Duodenal mucosa (tissue), 2 donors: Measurements from ENCODE around the gene TMEM138.

Source experiments
- H3K27ac ChIP-seq: one replicate; pipeline ENCODE4 v1.7.0; 2013; ENCODE audit warnings: low read depth, low read length
- H3K27me3 ChIP-seq, 2 donors: one replicate each; pipeline ENCODE4 v1.7.0; 2013; ENCODE audit warnings: low read length in 2 of 2, control low read depth in 1 of 2; ENCODE audit not compliant: insufficient read depth in 2 of 2, control insufficient read depth in 1 of 2
- H3K36me3 ChIP-seq, 2 donors: one replicate each; pipeline ENCODE4 v1.7.0; 2013; ENCODE audit warnings: low read length in 2 of 2, control low read depth in 1 of 2; ENCODE audit not compliant: insufficient read depth in 2 of 2, control insufficient read depth in 1 of 2
- H3K4me1 ChIP-seq, 2 donors: one replicate each; pipeline ENCODE4 v1.7.0; 2013; ENCODE audit warnings: low read length in 2 of 2, control low read depth in 1 of 2; ENCODE audit not compliant: insufficient read depth in 2 of 2, control insufficient read depth in 1 of 2
- H3K4me3 ChIP-seq, 2 donors: one replicate each; pipeline ENCODE4 v1.7.0; 2013; ENCODE audit warnings: low read length in 2 of 2, low read depth in 1 of 2
- H3K9ac ChIP-seq, 2 donors: one replicate each; pipeline ENCODE4 v1.7.0; 2013; ENCODE audit warnings: low read length in 2 of 2, low read depth in 1 of 2
- H3K9me3 ChIP-seq, 2 donors: one replicate each; pipeline ENCODE4 v1.7.0; 2013; ENCODE audit warnings: low read length in 2 of 2, control low read depth in 1 of 2; ENCODE audit not compliant: control insufficient read depth in 1 of 2

TMEM138 gene

DNA sequence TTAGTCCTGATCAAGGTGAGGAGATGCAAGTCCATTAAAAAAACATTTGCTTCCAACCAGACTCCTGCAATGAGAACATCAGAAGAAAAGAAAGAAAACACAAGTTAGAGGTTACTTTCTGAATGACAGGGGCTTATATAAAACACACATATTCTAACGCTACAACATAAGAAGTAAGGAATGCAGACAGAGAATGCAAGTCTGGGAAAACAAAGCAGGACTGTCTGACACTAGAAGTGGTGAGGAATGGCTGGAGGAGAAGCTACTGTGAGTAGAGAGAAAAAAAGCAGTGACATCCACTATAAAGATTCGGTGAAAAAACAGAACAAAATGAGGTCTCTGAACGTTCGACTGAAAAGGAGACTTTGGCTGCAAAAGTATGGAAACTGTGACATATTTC, 42.5 kb downstream of the TMEM138 start:
- no peak overlapping the region for H3K27ac ChIP-seq
- no peak overlapping the region for H3K9ac ChIP-seq
- H3K4me3 ChIP-seq: no peak overlapping the region

DNA sequence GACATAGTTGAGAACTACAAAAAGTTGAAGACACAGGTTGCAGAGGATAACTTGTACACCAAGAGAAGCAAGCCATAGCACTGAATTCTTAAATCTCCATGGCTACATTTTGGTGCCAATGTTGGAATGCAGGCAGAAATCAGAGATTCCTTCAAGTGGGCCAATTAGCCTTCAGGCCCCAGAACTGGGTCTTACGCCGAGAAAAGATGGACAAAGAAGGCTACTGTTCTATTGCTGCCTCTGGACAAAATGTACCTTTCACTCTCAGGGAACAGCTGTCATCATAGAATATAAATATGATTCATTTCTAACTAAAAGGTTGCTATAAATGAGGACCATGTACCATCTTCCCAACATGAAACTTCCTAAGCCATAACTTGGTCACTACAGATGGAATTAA, 43.9 kb downstream of the TMEM138 start:
- H3K9me3 ChIP-seq: no peaks in the 10 kb centered on the region
- no peaks in the 10 kb centered on the region for H3K4me1 ChIP-seq
- no peak overlapping the region for H3K27ac ChIP-seq
- H3K27me3 ChIP-seq: no peaks in the 10 kb centered on the region
- H3K9ac ChIP-seq: no peak overlapping the region
- H3K36me3 ChIP-seq: peaks cover 60 to 84% of the 10 kb centered on the region in 2 donors
- no peak overlapping the region for H3K4me3 ChIP-seq

More for the DNA sequence above, 42.5 kb downstream of the TMEM138 start:
- Histone ChIP-seq H3K9me3 (no peaks in the 10 kb centered on the region), H3K36me3 (peaks cover 48 to 77% of the 10 kb centered on the region in 2 donors), H3K4me1 (no peaks in the 10 kb centered on the region), H3K27me3 (no peaks in the 10 kb centered on the region)

DNA sequence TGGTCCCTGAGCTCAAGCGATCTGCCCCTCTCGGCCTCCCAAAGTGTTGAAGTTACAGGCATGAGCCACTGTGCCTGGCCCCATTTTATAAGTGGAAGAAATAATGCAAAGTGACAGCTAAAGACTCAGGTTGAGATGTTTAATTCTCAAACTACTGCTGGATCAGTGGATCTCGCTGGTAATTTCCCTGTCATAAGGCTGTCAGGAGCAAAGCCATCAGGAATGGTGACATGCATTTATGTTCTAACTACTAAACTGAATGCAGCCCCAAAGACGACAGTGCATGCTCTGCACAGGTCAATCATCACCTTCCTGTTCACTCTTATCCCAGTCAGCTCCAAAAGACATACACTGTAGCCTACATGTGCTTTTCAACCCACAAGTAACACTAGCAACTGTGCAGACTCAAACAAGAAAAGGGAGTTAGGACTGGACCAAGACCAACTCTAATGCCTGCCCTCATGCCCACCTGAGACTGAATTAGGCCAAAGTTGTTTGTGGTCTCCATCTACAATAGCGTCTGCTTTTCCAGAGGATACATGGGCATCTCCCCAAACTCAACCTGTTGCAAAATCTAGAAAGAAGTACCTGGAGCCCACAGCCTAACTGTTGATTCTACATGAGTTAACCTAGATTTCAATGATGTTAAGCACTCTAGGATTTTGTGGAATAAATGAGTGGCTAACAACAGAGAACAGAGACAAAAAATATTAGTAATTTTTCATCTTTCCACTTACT, 45.0 kb downstream of the TMEM138 start:
- peaks cover 70 to 88% of the 10 kb centered on the region in 2 donors for H3K36me3 ChIP-seq
- no peaks in the 10 kb centered on the region for H3K9me3 ChIP-seq
- H3K9ac ChIP-seq: no peak overlapping the region
- no peak overlapping the region for H3K4me3 ChIP-seq
- H3K27ac ChIP-seq: no peak overlapping the region
- no peaks in the 10 kb centered on the region for H3K27me3 ChIP-seq
- no peaks in the 10 kb centered on the region for H3K4me1 ChIP-seq

DNA sequence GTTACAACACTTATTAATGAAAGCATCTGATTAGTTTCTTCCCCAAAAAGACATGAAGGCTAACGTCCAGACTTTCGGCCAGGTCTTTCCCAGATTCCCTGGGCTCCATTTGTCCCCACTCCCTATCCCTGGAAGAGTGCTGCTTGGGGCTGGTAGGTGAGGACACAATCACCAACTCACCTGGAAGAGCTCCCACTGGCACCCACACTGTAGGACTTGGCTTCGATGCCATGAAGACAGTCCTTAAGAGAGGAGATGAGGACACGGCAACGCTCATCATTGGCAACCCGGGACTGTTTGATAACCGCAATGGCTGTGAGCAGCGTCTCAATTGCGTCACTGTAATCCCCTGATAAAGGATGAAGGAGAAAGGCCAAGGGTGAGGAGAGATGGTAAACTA, 49.4 kb downstream of the TMEM138 start:
- H3K36me3 ChIP-seq: peaks cover 61 to 89% of the 10 kb centered on the region in 2 donors
- H3K27me3 ChIP-seq: no peaks in the 10 kb centered on the region
- H3K4me3 ChIP-seq: no peak overlapping the region
- H3K27ac ChIP-seq: no peak overlapping the region
- no peaks in the 10 kb centered on the region for H3K4me1 ChIP-seq
- H3K9ac ChIP-seq: no peak overlapping the region
- H3K9me3 ChIP-seq: no peaks in the 10 kb centered on the region

DNA sequence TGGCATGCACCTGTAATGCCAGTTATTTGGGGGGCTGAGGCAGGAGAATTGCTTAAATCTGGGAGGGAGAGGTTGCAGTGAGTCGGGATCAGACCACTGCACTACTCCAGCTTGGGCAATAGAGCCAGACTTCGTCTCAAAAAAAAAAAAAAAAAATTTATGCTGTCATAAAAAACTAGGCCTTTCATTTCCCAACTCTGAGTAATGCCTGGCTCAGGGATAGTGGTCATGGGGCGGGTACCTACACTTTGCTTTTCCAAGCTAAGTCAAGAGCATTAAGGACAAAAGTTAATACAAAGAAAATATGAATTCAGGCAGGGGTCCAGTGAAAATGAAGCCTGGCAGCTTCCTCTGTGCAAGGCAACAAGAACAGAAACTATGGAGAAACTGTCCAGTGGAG, 51.3 kb downstream of the TMEM138 start:
- no peak overlapping the region for H3K27ac ChIP-seq

DNA sequence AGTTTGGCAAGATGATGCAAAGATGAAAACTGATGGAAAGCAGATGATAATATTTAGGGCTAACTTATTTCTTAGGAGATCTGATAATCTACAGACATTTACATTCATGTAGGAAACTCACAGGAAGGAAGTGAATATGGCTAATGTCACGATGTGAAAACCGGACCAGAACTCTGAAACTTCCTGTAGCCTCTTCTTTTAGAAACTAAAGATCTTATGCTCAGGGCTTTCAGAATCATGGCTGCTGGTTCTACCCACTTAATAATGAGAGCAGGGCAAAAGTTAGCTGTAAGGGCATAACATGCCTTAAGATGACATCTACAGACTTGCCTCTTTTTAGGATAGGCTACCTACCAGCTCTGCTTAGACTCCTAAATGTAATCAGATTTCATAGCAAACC, 52.4 kb downstream of the TMEM138 start:
- Histone ChIP-seq H3K27me3 (no peaks in the 10 kb centered on the region), H3K36me3 (peaks cover 67 to 93% of the 10 kb centered on the region in 2 donors), H3K9me3 (no peaks in the 10 kb centered on the region)

More for the DNA sequence above, 51.3 kb downstream of the TMEM138 start:
- Histone ChIP-seq H3K4me1 (no peaks in the 10 kb centered on the region), H3K36me3 (peaks cover 63 to 89% of the 10 kb centered on the region in 2 donors), H3K9ac (no peak overlapping the region), H3K4me3 (no peak overlapping the region), H3K27me3 (no peaks in the 10 kb centered on the region), H3K9me3 (no peaks in the 10 kb centered on the region)

DNA sequence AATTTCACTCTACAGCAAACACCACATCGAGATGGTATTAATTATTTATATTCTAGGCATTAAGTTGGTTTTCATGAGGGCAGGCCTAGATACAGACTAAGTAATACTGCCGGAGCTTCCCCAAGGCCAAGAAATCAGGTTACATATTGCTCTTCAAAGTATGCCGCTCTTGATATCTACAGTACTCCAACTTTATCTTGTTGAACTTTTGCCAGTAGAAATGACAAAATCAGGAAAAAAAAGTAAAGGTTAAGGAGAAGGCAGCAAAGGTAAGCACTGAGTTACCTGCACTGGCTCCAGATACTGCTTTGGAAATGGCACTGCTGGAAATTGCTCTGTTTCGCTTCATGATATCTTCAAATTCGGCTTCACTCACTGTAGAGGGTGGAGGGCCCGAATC, 53.2 kb downstream of the TMEM138 start:
- H3K4me1 ChIP-seq: no peaks in the 10 kb centered on the region
- peaks cover 70 to 94% of the 10 kb centered on the region in 2 donors for H3K36me3 ChIP-seq
- H3K9ac ChIP-seq: no peak overlapping the region
- H3K4me3 ChIP-seq: no peak overlapping the region
- no peaks in the 10 kb centered on the region for H3K27me3 ChIP-seq
- no peak overlapping the region for H3K27ac ChIP-seq
- H3K9me3 ChIP-seq: no peaks in the 10 kb centered on the region

More for the DNA sequence above, 52.4 kb downstream of the TMEM138 start:
- Histone ChIP-seq H3K4me1 (no peaks in the 10 kb centered on the region), H3K27ac (no peak overlapping the region), H3K4me3 (no peak overlapping the region), H3K9ac (no peak overlapping the region)

DNA sequence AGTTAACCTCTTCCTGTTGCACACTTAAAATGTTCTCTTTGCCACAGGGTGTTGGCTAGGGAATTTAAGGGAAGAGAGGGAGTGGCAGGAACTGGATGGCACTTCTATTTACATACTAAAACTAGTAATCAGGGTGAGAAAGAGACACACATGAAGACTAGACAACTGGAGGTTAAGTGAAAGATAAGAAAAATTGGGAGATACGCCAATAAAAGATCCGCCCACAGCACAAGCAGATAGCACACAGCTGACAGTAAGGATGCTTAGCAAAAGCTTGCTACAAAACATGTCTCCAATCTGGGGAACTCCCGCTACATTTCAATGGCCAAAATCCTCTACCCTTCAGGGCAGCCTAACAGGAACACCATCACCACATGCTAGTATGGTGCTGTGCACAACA, 54.8 kb downstream of the TMEM138 start:
- Histone ChIP-seq H3K9ac (no peak overlapping the region), H3K4me1 (no peaks in the 10 kb centered on the region), H3K27ac (no peak overlapping the region), H3K27me3 (no peaks in the 10 kb centered on the region), H3K9me3 (no peaks in the 10 kb centered on the region), H3K4me3 (no peak overlapping the region), H3K36me3 (peaks cover 65 to 94% of the 10 kb centered on the region in 2 donors)

DNA sequence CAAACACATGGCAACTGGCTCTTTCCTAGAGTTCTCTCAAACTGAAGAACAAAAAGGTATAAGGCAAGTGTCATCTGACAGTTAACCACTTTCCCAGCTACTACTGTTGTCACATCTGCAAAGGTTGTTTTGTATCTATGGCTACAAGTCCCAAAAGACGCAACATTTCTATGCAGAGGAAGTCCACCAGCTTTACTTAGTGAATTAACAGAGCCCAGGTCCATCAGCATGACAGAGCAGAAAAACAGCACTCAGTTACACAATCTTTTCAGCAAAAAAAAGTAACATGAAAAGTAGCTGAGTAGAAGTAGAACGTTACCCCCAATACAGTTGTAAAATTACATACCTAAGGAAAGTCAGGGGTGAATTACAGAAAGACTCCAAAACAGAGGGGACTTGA, 55.5 kb downstream of the TMEM138 start:
- no peaks in the 10 kb centered on the region for H3K27me3 ChIP-seq
- H3K4me3 ChIP-seq: no peak overlapping the region
- peaks cover 64 to 98% of the 10 kb centered on the region in 2 donors for H3K36me3 ChIP-seq
- H3K4me1 ChIP-seq: no peaks in the 10 kb centered on the region
- H3K9ac ChIP-seq: no peak overlapping the region
- no peaks in the 10 kb centered on the region for H3K9me3 ChIP-seq
- no peak overlapping the region for H3K27ac ChIP-seq

DNA sequence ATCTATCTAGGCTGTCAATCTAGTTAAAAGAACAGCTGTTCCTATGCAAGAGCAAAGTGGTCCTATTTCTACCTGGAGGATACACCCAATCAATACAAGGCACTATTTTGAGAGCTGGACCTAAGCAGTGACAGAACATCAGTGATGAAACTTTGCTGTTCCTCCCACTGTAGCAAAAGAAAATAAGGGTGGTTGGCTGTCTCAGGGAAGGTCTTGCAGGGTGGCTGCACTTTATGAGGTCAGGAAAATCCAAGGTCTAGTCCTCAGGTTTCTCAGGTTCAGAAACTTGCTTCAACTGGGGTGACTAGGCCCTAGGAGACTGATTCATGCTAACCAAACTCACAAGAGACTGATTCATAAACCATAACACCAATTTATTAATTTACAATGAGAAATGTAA, 56.0 kb downstream of the TMEM138 start:
- no peaks in the 10 kb centered on the region for H3K9me3 ChIP-seq
- H3K36me3 ChIP-seq: peaks cover 64 to 95% of the 10 kb centered on the region in 2 donors
- no peak overlapping the region for H3K4me3 ChIP-seq
- no peak overlapping the region for H3K9ac ChIP-seq
- no peaks in the 10 kb centered on the region for H3K27me3 ChIP-seq
- no peaks in the 10 kb centered on the region for H3K4me1 ChIP-seq
- no peak overlapping the region for H3K27ac ChIP-seq
